GM06990 (cell line): ENCODE results near the gene TTC7B.

Experiments
- DNase-seq: peaks from one replicate; pipeline ENCODE4 v3.0.0-alpha.2; 2011; ENCODE audit not compliant: insufficient read length; ENCODE audit errors: extremely low read depth
- H3K27me3 ChIP-seq: replicated peaks from 2 replicates; pipeline ENCODE4 v1.6.0; 2011; ENCODE audit warnings: low read length; ENCODE audit not compliant: control insufficient read depth, insufficient read depth
- H3K36me3 ChIP-seq: 2 replicates; pipeline ENCODE4 v1.5.1; 2011; ENCODE audit warnings: low read length; ENCODE audit not compliant: control insufficient read depth, insufficient read depth
- H3K4me3 ChIP-seq: replicated peaks from 2 replicates; pipeline ENCODE4 v1.5.1; 2011; ENCODE audit warnings: low read depth, mild to moderate bottlenecking, control low read depth, low read length
- CTCF ChIP-seq: IDR thresholded peaks from 2 replicates; pipeline ENCODE4 v1.5.1; 2011; ENCODE audit warnings: low read length, control low read depth, mild to moderate bottlenecking, inconsistent platforms; ENCODE audit not compliant: insufficient read depth, poor library complexity, severe bottlenecking

Gene TTC7B

GRCh38 chr14:90512329-90512991, 303.8 kb downstream of the TTC7B start:
- no peak for TF ChIP-seq CTCF
- Histone ChIP-seq H3K4me3 (no peak overlapping the region), H3K27me3 (peaks cover 2% of the 10 kb centered on the region), H3K36me3 (no peaks in the 10 kb centered on the region)
- DNase-seq, result no peak

- Histone ChIP-seq H3K36me3 (no peaks in the 10 kb centered on the region), H3K4me3 (no peak overlapping the region), H3K27me3 (peaks cover 2% of the 10 kb centered on the region)
- no peak for TF ChIP-seq CTCF
- DNase-seq, result no peak
Measured at GRCh38 chr14:90511795-90512328, 304.4 kb downstream of the TTC7B start.

- H3K27me3 ChIP-seq, result peaks cover 2% of the 10 kb centered on the region
- no peaks in the 10 kb centered on the region for H3K36me3 ChIP-seq
- no peak overlapping the region for H3K4me3 ChIP-seq
- no peak for DNase-seq
- no peak for TF ChIP-seq CTCF
Measured at GRCh38 chr14:90511252-90511651, 305.0 kb downstream of the TTC7B start.

- no peak for TF ChIP-seq CTCF
- peaks cover 2% of the 10 kb centered on the region for H3K27me3 ChIP-seq
- H3K4me3 ChIP-seq, result no peak overlapping the region
- no peak for DNase-seq
- no peaks in the 10 kb centered on the region for H3K36me3 ChIP-seq
Measured at GRCh38 chr14:90510159-90510558, 306.1 kb downstream of the TTC7B start.

GRCh38 chr14:90509403-90509802, 306.8 kb downstream of the TTC7B start:
- DNase-seq, result no peak
- H3K4me3 ChIP-seq, result no peak overlapping the region
- H3K27me3 ChIP-seq, result peaks cover 2% of the 10 kb centered on the region
- TF ChIP-seq CTCF, result no peak
- H3K36me3 ChIP-seq, result no peaks in the 10 kb centered on the region
